ENCODE results near the gene ZNF830. TPM values are rescaled to one million over a fixed set of nuclear protein-coding genes. Genes with fewer than 3 reads are reported as not detected.

Gene ZNF830
- total and polyA plus RNA-seq, 10 donors: 13.2 to 23.7 (median 18.2) TPM

DNA sequence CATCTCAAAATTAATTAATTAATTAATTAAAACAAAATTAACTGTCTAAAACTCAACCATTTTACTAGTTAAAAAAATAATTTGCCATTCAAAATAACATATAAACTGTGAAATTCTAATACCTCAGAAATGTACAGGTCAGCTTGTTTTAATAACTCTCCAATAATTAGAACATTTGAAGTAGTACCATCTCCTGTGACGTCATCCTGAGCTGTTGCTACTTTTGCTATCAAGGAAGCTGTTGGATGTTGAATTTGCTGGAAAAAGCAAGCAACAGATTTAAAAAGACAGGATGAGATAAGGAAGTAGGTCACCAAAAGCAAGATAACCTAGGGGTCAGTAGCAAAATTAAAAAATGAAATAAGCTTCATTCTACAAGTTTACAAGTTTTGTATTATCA lies 2.9 kb upstream of the ZNF830 start:
- intact Hi-C loops (cut with DNase I; ENCODE audit: low total_unique reads): no loop called here
- H3K27ac ChIP-seq: no peak overlapping the region
- peaks cover 0 to 8% (median 1%) of the 10 kb centered on the region in 6 donors for H3K36me3 ChIP-seq
- DNase-seq: no peak
- H3K4me3 ChIP-seq: no peak overlapping the region
- no peaks in the 10 kb centered on the region for H3K27me3 ChIP-seq (replicated peaks in 1 of 7)
- peaks cover 15 to 26% (median 24%) of the 10 kb centered on the region in 6 donors for H3K4me1 ChIP-seq
- WGBS, 5 donors: 69 to 84% (median 75%) methylated on average over 1 of the region's 1 CpG
- no peaks in the 10 kb centered on the region for H3K9me3 ChIP-seq
- TF ChIP-seq, protein P1, sequence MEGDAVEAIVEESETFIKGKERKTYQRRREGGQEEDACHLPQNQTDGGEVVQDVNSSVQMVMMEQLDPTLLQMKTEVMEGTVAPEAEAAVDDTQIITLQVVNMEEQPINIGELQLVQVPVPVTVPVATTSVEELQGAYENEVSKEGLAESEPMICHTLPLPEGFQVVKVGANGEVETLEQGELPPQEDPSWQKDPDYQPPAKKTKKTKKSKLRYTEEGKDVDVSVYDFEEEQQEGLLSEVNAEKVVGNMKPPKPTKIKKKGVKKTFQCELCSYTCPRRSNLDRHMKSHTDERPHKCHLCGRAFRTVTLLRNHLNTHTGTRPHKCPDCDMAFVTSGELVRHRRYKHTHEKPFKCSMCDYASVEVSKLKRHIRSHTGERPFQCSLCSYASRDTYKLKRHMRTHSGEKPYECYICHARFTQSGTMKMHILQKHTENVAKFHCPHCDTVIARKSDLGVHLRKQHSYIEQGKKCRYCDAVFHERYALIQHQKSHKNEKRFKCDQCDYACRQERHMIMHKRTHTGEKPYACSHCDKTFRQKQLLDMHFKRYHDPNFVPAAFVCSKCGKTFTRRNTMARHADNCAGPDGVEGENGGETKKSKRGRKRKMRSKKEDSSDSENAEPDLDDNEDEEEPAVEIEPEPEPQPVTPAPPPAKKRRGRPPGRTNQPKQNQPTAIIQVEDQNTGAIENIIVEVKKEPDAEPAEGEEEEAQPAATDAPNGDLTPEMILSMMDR (IDR thresholded peaks at IDR 0.05 in 8 of 11, conservative IDR thresholded peaks at IDR 0.05 in 3 of 11): no peak
- TF ChIP-seq POLR2AphosphoS5 (IDR thresholded peaks at IDR 0.05) (no peak), POLR2A (IDR thresholded peaks at IDR 0.05) (no peak)

DNA sequence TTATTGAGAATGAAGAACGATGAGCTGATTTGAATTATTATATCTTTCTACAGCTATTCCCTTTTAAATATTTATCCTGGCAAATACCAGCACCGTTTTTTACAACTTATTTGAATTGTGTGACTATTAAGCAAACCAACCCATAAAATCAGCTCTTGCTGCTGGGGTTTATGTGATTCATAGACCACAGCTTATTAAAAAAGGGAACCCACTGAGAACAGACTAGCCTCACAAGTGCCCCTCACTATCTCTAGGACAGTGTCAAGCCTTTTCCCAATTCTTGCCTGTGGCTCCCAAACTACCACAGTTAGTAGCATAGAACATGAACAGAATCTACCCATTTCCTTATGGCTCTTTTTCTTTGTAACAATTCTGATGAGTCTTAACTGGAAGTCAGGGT lies 12.8 kb downstream of the ZNF830 start:
- H3K4me3 ChIP-seq: no peak overlapping the region
- peaks cover 0 to 3% (median under 1%) of the 10 kb centered on the region in 6 donors for H3K4me1 ChIP-seq
- H3K27me3 ChIP-seq (replicated peaks in 1 of 7): no peaks in the 10 kb centered on the region
- H3K9me3 ChIP-seq: no peaks in the 10 kb centered on the region
- H3K36me3 ChIP-seq: peaks cover 0 to 10% (median 0%) of the 10 kb centered on the region in 6 donors
- TF ChIP-seq, protein P1 (IDR thresholded peaks at IDR 0.05 in 8 of 11, conservative IDR thresholded peaks at IDR 0.05 in 3 of 11): no peak
- TF ChIP-seq POLR2A (IDR thresholded peaks at IDR 0.05) (no peak), POLR2AphosphoS5 (IDR thresholded peaks at IDR 0.05) (no peak)
- DNase-seq: no peak
- H3K27ac ChIP-seq: no peak overlapping the region
- intact Hi-C loops (cut with DNase I; ENCODE audit: low total_unique reads): no loop called here
- 39 to 56% (median 45%) methylated on average over 2 of the region's 2 CpGs for WGBS, 5 donors

DNA sequence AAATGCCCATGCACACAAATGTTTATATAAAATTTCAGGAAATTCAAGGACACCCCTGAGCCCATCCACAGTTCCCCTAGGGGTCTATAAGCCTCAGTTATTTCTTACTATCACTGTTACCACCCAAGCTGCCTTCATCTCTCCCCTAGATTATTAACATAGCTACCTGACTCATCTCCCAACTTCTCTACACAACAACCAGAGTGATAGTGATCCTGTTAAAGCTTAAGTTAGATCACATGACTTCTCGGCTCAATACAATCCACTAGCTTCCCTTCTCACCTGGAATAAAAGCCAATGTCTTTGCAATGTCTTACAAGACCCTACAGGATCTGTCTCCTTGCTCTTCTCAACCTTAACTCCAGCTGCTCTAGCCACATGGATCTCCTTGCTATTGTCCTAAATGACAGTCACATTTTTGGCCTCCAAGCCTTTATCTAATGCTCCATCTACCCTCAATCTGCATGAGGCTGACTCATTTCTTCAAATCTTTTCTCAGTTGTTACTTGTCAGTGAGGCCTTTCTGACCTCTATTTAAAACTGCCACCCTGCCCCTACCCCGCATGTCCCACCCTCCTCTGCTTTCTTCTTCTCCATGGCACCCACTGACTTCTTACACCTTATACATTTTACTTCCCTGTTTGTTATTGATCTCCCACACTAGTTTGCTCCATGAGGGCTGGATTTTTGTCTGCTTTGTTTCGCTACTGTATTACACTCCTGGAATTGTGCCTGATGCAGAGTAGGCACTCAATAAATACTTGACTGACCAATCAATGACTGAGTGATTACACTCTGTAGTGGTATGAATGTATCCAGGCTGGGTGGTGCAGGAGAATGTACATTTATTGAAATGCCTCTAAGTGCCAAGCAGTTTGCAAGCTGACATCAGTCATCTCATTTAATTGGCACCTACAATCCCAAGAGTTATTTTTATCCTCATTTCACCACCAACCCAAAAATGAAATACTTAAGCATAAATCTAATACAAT lies 13.8 kb downstream of the ZNF830 start:
- Histone ChIP-seq H3K27me3 (replicated peaks in 1 of 7) (no peaks in the 10 kb centered on the region), H3K4me3 (no peak overlapping the region), H3K27ac (no peak overlapping the region), H3K9me3 (no peaks in the 10 kb centered on the region), H3K36me3 (peaks cover 0 to under 1% (median 0%) of the 10 kb centered on the region in 6 donors), H3K4me1 (peaks cover 5 to 11% (median 10%) of the 10 kb centered on the region in 6 donors)
- DNase-seq: no peak
- TF ChIP-seq, protein P1 (IDR thresholded peaks at IDR 0.05 in 8 of 11, conservative IDR thresholded peaks at IDR 0.05 in 3 of 11): no peak
- no peak for TF ChIP-seq POLR2AphosphoS5 (IDR thresholded peaks at IDR 0.05)
- TF ChIP-seq POLR2A (IDR thresholded peaks at IDR 0.05): no peak
- WGBS, 5 donors: 86 to 91% (median 86%) methylated on average over 3 of the region's 3 CpGs
- intact Hi-C loops (cut with DNase I; ENCODE audit: low total_unique reads): no loop called here

DNA sequence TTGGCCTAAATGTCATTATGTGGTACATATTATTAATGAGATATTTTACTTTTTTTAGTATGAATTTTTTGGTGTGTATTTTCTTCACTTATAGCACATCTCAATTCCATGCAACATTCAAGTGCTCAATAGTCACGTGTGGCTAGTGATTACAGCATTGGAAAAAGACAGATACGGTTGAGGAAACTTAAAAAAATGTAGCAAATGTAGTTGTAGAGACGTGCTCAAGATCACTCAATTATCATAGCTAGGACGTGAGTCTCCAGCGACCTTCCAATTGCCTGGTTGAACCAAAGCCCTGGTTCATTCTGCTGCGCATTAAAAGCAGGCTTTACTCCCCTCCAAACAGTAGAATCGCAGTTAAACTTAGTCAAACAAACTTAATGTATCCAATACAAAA lies 17.8 kb downstream of the ZNF830 start:
- WGBS, 5 donors: 87 to 93% (median 92%) methylated on average over 7 of the region's 7 CpGs
- TF ChIP-seq POLR2A (IDR thresholded peaks at IDR 0.05) (no peak), POLR2AphosphoS5 (IDR thresholded peaks at IDR 0.05) (no peak)
- TF ChIP-seq, protein P1 (IDR thresholded peaks at IDR 0.05 in 8 of 11, conservative IDR thresholded peaks at IDR 0.05 in 3 of 11): no peak
- Histone ChIP-seq H3K27me3 (replicated peaks in 1 of 7) (no peaks in the 10 kb centered on the region), H3K36me3 (peaks cover 0 to 12% (median 4%) of the 10 kb centered on the region in 6 donors), H3K4me1 (peaks cover 12 to 47% (median 38%) of the 10 kb centered on the region in 6 donors), H3K4me3 (no peak overlapping the region), H3K27ac (no peak overlapping the region), H3K9me3 (no peaks in the 10 kb centered on the region)
- no peak for DNase-seq
- intact Hi-C loops (cut with DNase I; ENCODE audit: low total_unique reads): no loop called here

Data from spleen (tissue), 11 donors.